Smooth muscle cell (in vitro differentiated cells): ENCODE measurements around the gene SMPD1. TPM values are rescaled to one million over a fixed set of nuclear protein-coding genes. Genes with fewer than 3 reads are reported as not detected.

Source experiments
- DNase-seq: peaks from one replicate; lab custom pipeline; 2025; ENCODE audit not compliant: unreplicated experiment; lab: John Stamatoyannopoulos, UW
- H2AFZ ChIP-seq: fragments of 200-600 bp; sonication (generic); 2 replicates; pipeline ENCODE4 v1.6.0; 2016; ENCODE audit warnings: antibody characterized with exemption, low read depth, mild to moderate bottlenecking
- H3F3A ChIP-seq: fragments of 200-600 bp; sonication (generic); 2 replicates; pipeline ENCODE4 v1.6.0; 2017; ENCODE audit warnings: antibody characterized with exemption, low read depth
- H3K27ac ChIP-seq: fragments of 200-600 bp; sonication (generic); 2 replicates; pipeline ENCODE4 v1.5.1; 2016; ENCODE audit warnings: low read depth, mild to moderate bottlenecking
- H3K27me3 ChIP-seq: fragments of 200-600 bp; sonication (generic); 2 replicates; pipeline ENCODE4 v1.6.1; 2016; ENCODE audit warnings: low read depth, mild to moderate bottlenecking
- H3K36me3 ChIP-seq: fragments of 200-600 bp; sonication (generic); 2 replicates; pipeline ENCODE4 v1.5.1; 2016; ENCODE audit warnings: low read depth
- H3K4me1 ChIP-seq: fragments of 200-600 bp; sonication (generic); 2 replicates; pipeline ENCODE4 v1.5.1; 2016; ENCODE audit warnings: low read depth
- H3K4me2 ChIP-seq: fragments of 200-600 bp; sonication (generic); 2 replicates; pipeline ENCODE4 v1.6.0; 2016; ENCODE audit warnings: mild to moderate bottlenecking
- H3K4me3 ChIP-seq: fragments of 200-600 bp; sonication (generic); 2 replicates; pipeline ENCODE4 v1.5.1; 2016; ENCODE audit warnings: mild to moderate bottlenecking
- H3K79me2 ChIP-seq: fragments of 200-600 bp; sonication (generic); 2 replicates; pipeline ENCODE4 v1.6.0; 2016; ENCODE audit warnings: low read depth, mild to moderate bottlenecking
- H3K9ac ChIP-seq: fragments of 200-600 bp; sonication (generic); 2 replicates; pipeline ENCODE4 v1.6.0; 2016; ENCODE audit warnings: low read depth
- H3K9me3 ChIP-seq: fragments of 200-600 bp; sonication (generic); replicated peaks from 2 replicates; pipeline ENCODE4 v1.5.1; 2016; ENCODE audit warnings: low read depth
- H4K20me1 ChIP-seq: fragments of 200-600 bp; sonication (generic); 2 replicates; pipeline ENCODE4 v1.6.0; 2016; ENCODE audit warnings: low read depth
- CTCF ChIP-seq: fragments of 200-600 bp; sonication (generic); IDR thresholded peaks from 2 replicates; pipeline ENCODE4 v1.5.1; 2017; ENCODE audit warnings: borderline replicate concordance, mild to moderate bottlenecking, antibody characterized with exemption; ENCODE audit not compliant: insufficient read depth, poor library complexity, severe bottlenecking
- WGBS: methylation state at CpG from one replicate; pipeline ENCODE4 v1.1.7; 2016; ENCODE audit warnings: low lambda C conversion rate; 5-methylcytosine and 5-hydroxymethylcytosine counted together
- polyA plus RNA-seq: library from polyadenylated mRNA; unstranded; fragments of >200 nt; fragmentation: Nextera tagmentation; extraction: Ambion mirVana; gene quantifications from 2 replicates; pipeline ENCODE4 v1.2.1, GENCODE V29; 2016
- total RNA-seq: library from RNA; depleted of rRNA; stranded (reverse); fragments of >200 nt; gene quantifications from 2 replicates; pipeline ENCODE4 v1.2.3, GENCODE V29; 2014

The SMPD1 gene
- total and polyA plus RNA-seq, 2 experiments from 2014 or later = 56.6 to 57.3 TPM

GRCh38 chr11:6356503-6357055, 33.7 kb upstream of the SMPD1 start:
- 42% methylated on average over 4 of the region's 4 CpGs for WGBS
- Histone ChIP-seq H3K9me3 (no peaks in the 10 kb centered on the region), H3K79me2 (no peaks in the 10 kb centered on the region), H3K4me1 (peaks cover 7% of the 10 kb centered on the region), H3K4me2 (peak overlapping the region; percentile 26), H4K20me1 (no peaks in the 10 kb centered on the region), H3K27ac (peak overlapping the region; percentile 93), H2AFZ (peak overlapping the region; percentile 87), H3K27me3 (no peaks in the 10 kb centered on the region), H3K36me3 (no peaks in the 10 kb centered on the region), H3F3A (peaks cover 8% of the 10 kb centered on the region), H3K4me3 (no peak overlapping the region), H3K9ac (peak overlapping the region; percentile 0)
- TF ChIP-seq CTCF = no peak
- no peak for DNase-seq

- Histone ChIP-seq H3K4me1 (peaks cover 7% of the 10 kb centered on the region), H3K4me2 (peak overlapping the region; percentile 48), H3F3A (peaks cover 8% of the 10 kb centered on the region), H3K36me3 (no peaks in the 10 kb centered on the region), H3K27me3 (no peaks in the 10 kb centered on the region), H3K27ac (peak overlapping the region; percentile 93), H3K79me2 (no peaks in the 10 kb centered on the region), H4K20me1 (no peaks in the 10 kb centered on the region), H2AFZ (peak overlapping the region; percentile 87), H3K9ac (peak overlapping the region; percentile 78), H3K4me3 (no peak overlapping the region), H3K9me3 (no peaks in the 10 kb centered on the region)
- WGBS = 6% methylated on average over 9 of the region's 9 CpGs
- DNase-seq = peak; percentile 18
- TF ChIP-seq CTCF = no peak
These were observed 33.1 kb upstream of the SMPD1 start for GRCh38 chr11:6357222-6357621.

GRCh38 chr11:6360183-6360582, 30.1 kb upstream of the SMPD1 start:
- peaks cover 7% of the 10 kb centered on the region for H3K4me1 ChIP-seq
- no peaks in the 10 kb centered on the region for H3K27me3 ChIP-seq
- no peak overlapping the region for H3K9ac ChIP-seq
- H3K27ac ChIP-seq = peak overlapping the region; percentile 10
- H4K20me1 ChIP-seq = no peaks in the 10 kb centered on the region
- DNase-seq = no peak
- peaks cover 8% of the 10 kb centered on the region for H3F3A ChIP-seq
- no peaks in the 10 kb centered on the region for H3K36me3 ChIP-seq
- H2AFZ ChIP-seq = no peak overlapping the region
- no peaks in the 10 kb centered on the region for H3K9me3 ChIP-seq
- H3K4me3 ChIP-seq = no peak overlapping the region
- 46% methylated on average over 3 of the region's 3 CpGs for WGBS
- no peaks in the 10 kb centered on the region for H3K79me2 ChIP-seq
- H3K4me2 ChIP-seq = no peak overlapping the region
- TF ChIP-seq CTCF = no peak
